GM21447 (cell line): ENCODE results near the gene GRM3.

Experiments
- ATAC-seq: cut with Tn5 transposase; IDR thresholded peaks from one replicate; pipeline ENCODE4 v1.9.1; 2021; ENCODE audit not compliant: unreplicated experiment

Gene GRM3

DNA sequence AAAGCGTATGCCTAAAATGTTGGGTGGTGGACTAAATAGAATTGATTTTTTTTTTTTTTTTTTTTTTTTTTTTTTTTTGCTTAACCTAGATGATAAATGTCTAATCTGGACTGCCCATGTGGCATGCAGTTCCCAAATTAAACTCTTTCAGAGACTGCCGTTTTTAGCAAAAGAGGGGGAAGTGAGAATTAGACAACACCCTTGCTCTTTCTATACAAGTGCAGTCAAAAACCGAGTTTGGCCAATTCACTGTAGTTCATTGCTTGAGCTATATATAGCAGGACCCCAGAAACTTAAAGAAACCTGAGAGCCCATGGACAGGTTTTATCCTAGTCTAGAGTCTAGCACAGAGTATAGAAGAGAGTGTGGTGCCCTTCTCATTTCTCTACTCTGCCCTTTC lies 141.9 kb downstream of the GRM3 start:
- peak; percentile 82 for ATAC-seq

DNA sequence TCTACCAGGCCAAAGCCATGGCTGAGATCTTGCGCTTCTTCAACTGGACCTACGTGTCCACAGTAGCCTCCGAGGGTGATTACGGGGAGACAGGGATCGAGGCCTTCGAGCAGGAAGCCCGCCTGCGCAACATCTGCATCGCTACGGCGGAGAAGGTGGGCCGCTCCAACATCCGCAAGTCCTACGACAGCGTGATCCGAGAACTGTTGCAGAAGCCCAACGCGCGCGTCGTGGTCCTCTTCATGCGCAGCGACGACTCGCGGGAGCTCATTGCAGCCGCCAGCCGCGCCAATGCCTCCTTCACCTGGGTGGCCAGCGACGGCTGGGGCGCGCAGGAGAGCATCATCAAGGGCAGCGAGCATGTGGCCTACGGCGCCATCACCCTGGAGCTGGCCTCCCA lies 142.7 kb downstream of the GRM3 start:
- no peak for ATAC-seq

DNA sequence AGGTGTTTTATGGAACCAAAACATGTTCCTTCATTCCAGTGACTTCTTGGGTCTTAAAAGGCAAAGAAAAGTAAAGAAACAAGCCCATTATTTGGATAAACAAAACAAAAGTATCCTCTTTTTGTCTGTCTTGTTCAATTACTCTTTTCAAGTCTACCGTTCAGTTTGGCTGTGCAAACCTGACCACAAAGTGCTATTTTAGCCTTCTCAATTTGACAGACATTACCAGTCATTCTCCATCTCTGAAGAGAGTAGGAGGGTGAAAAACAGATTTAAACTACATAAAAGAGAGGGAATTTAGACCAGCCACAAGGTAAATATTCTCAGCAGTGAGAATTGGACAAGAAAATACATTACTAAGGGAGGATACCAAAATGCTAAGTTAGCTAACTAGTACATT lies 145.2 kb downstream of the GRM3 start:
- ATAC-seq, result no peak

DNA sequence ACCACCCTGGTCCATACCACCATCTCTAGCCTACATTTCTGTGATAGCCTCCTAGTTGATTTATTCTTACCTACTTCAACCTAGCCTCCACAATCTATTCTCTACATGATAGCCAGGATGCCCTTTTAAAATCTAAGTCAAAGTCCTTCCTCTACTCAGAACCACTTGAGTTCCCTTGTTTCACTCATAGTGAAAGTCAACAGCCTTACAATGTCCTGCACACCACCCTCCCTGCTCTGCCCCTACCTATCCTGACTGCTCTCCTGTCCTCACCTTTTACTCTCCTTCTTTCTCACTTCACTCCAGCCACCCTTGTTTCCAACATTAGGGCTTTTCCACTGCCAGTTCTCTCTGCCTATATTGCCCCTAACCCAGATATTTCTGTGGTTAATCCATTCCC lies 146.7 kb downstream of the GRM3 start:
- peak; percentile 54 for ATAC-seq

DNA sequence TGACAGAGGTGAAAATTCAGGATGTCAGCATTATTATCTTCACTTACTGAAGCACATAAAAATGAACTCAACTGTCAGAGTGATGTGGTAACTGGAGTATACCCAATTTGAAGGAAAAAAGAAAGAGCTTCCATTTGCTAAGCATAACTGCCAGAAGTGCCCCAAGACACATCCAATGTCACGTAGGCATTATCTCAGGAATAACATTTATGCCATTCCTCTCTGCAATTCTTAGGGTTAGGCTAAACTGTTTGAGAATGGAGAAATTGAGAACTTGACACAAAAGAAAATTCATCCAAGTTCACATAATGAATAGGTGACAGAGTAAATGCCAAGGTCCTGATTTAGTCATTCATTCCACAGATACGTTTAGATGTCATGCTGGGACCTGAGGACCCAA lies 148.6 kb downstream of the GRM3 start:
- ATAC-seq, result no peak

DNA sequence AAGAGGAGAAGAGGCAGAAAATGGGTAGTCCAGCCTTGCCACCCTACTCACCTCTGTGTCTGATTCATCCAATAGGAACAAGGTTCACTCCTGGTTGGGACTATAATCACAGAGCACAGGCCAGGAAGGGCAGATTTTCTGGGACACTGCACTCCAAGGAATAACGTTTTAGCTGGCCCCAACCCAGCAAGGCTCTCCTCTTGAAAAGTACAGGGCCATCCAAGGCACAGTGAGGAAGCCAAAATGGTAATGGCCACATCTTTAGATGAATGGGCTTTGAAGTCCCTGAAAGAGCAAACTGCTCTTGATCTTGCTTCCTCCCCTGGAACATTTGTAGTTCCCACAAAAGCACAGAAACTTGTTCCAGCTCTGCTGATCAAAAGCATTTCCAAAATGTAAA lies 149.4 kb downstream of the GRM3 start:
- no peak for ATAC-seq

DNA sequence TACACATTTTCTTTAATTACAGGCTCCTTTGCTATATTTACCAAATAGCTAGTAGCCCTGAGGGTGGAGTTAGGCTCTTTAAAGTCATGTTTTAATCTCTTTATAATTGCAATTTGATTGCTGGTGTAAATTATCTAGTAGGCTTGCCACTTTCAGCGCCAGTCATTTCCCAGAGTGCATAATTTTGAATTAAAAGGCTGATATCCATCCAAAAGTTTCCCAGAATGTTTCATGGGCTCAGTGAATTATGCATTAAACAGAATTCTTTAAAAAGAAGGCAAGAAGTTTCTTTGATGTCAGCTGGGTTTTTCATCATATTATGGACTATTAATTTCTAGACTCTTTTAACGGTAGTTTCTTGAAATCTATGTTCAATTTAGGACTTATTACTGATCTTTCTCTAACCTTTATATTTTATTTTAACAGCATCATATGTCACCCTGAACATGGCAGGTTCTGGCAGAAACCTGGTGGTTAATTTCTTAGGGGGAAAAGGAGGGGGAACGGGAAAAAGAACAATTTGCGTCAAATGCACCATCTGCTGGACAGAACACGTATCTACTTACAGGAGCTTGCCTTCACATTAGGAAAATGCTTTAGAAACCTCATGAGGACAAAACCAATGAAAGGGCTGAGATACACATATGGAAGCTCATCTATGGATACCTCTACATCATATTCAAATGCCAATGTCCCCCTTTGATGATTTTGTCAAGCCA lies 171.1 kb downstream of the GRM3 start:
- no peak for ATAC-seq

DNA sequence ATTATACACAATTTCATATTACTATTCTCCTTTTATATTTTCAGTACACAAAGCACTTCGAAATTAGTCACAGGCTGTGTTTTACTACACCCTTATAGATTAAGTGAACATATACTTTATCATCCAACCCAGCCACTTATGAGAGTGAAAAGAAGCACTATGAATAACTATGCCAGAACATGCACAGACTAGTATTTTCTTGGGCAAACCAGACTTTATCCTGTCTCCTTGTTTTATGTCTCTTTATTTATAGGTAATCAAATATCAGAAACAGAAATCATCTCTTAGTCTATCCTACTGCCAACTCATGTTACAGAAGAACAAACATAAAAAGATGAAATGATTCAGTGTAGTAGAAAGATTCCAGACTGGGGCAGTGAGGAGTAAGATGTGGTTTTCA lies 171.8 kb downstream of the GRM3 start:
- no peak for ATAC-seq

DNA sequence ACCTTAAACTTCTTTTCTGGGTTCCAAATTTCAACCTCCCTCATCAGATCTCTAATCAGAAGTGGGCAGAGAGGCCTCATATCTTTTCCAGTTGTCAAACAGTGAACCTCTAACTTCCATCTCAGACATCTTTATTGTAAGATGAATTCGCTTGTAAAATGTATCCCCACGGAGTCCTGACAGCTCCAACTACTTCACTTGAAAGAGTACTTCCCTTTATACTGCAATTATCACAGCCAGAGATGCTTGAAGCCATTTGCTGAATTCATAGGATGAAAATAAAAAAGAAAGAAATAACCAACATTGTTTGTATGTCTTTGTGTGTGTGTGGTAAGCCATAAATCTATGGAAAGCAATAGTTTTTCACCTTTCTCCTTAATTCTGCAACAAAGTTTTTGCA lies 175.2 kb downstream of the GRM3 start:
- ATAC-seq, result no peak

DNA sequence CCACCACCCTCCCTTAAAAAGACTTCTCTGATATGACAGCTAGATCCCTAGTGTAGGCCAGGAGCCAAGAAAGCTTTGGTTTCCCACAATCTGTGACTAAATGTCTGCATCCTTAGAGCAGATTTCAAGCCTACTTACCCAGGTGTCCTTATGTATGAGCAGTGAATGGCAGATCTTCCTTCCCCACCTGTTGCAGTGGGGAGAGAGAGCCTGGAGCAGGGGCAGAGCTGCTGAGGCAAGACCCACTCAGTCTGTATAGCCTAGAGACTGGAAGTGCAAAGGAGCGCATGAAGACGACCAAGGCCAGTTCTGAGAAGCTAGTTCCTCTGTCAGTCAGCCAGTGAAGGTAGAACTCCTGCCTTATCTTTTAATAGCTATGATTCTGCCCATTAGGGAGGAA lies 180.1 kb downstream of the GRM3 start:
- ATAC-seq, result no peak

DNA sequence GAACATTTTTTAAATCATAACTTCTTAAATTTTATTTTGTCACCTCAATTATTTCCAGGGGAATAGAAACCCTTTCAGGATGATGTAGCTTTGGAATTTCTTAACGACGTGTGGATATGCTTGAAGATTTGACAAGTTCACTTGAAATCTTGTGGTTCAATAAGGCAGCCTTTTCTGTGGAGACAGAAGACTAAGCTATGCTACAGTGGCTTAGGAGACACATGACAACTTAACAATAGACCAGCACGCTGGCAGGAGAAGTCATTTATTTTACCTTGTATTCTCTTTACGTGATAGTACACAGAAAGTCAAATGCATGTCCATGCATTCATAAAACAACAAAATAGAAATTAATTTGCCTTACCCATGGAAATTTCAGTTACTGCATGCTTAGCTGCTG lies 181.6 kb downstream of the GRM3 start:
- ATAC-seq, result no peak

DNA sequence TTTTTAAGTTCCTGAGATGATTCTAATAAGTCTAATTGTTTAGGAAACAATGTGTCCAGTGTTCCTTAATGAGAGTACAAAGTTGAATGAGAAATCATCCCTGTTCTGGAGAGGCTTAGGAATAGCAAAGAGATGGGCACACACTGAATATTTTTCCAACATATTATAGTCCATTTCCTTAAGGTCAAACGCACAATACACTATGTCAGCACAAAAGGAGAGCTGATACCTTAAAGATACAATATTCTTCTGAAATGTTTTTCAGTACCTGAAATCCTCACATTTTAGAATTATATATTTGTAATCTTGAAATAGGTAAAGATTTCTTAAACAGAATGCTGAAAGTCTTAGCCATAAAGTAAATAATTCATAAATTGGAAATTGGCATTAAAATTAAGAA lies 183.2 kb downstream of the GRM3 start:
- ATAC-seq, result no peak

DNA sequence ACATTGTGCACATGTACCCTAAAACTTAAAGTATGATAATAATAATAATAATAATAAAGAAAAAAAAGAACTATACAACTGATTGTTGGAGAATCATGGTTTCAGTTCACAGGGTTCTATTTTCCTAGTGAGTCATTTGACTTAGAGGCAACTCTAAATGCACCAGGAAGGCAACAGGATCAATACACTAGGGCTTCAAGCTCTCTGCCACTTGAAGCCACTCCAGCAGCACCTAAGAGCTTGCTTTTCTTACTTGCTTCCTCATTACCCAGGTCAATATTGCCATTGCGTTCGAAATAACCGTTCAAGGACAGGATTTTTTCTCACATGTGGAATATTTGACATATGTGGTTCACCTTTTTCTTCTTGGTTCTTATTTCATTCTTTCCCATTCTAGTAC lies 189.7 kb downstream of the GRM3 start:
- no peak for ATAC-seq

DNA sequence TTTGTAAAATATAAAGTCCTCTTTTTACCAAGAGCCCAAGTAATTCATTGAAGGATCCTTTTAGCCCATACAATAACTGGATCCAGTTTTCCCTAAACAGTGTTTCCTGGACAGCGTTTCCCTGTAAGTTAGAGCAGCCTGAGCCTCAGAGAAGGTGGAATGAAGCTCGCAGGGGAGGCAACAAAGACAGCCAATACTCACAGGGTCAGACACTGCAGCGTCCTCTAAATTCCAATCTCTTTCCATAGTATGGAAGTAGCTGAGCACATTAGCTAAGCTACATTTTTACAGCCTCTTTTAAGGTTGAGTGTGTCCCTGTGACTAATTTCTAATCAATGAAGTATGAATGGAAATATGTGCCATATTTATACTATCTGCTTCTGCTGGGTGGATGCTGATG lies 193.5 kb downstream of the GRM3 start:
- ATAC-seq, result no peak

DNA sequence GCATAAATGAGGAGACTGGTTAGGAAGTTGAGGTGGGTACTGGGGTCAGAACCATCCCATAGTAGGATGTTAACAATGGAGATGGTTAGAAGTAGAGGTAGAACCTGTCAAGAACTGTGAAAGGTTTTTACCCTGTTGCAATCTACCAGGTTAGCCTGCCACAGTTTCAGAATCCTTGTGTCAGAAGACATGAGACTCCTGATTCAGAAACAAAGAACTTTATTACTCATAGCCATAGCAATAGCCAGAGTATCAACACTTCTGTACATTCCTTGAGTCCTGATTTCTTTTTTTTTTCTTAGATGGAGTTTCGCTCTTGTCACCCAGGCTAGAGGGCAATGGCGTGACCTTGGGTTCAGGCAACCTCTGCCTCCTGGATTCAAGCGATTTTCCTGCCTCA lies 200.9 kb downstream of the GRM3 start:
- no peak for ATAC-seq

DNA sequence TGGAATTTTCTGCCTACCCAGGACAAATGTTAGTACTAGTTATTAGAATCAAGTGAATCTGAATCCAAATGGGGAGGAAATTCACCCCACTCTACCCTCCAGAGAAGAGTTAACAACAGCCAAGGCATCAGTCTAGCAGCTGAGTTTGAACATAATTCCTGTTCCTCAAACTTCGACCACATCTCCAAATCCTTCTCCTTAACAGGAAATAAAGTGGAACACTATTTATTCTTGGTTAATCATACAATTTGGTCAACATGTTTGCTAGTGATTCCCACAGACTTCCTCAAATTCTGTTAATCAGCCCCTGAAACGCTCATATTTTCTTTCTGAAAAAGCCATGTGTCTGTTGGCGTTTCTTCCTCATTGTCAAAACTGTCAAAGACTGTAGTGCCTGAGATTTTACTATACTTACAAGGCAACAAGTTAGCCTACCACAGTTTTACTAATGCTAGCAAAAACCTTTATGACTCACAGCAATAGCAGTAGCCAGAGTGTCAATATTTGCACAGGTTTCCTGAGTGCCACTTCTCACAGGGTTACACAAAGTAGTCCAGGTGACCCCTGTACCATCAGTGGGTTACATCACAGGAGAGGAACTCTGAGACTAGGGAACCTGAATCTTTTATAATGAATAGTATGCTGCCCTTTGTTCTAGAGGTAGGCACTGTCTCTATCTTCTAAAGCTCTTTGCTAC lies 202.9 kb downstream of the GRM3 start:
- ATAC-seq, result no peak

DNA sequence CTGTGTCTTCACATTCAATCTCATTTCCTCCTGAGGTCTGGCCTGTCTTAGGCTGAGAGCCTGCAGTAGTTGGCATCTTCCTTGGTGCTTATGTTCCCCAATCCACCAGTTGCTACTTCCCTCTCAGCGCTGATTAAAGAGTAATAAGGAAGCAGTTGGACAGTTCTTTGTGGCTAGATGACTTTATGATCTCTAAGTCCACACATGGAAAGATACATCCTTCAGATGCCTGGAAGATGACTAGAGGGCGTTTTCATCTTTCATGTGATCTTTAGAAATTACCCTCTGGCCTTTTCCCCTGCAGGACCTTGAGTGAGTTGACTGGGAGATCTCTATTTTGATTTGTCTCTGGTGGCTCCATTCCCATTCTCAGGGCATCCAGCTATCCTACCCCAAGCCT lies 204.5 kb downstream of the GRM3 start:
- ATAC-seq, result no peak

DNA sequence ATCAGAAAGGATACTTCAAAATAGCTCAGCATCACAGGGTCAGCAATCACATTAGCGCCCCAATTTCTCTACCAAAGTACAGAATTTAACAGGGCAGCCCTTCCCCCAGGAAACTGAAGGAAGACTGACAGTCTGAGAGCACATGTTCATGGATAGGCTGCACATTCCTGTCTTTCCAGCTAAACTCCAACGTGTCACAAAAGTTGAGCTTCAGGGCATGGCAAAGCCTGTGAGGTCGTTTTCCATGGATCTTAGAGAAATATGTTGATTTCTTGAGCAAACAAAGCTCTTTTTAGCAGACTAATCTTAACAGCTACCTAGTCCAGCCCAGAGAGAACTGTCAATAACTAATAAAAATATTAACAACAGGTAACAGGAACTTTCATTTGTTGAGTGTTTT lies 207.9 kb downstream of the GRM3 start:
- no peak for ATAC-seq

DNA sequence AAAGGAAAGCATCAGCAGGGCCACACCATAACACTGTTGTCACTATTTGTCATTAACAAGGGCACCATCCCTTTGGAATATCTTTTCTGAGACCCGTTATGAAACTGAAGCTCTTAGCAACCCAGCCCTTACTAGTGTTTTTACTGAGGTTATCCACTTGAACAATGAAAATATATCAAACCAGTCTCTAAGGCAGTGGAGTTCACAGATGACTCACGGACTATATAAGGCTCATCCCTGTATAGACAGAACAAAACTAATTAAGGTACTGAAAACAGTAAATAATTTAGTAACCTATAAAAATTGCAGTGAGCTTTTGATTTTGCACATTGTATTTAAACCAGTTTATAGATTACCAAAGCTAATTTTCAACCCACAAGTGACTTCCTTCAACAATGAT lies 219.7 kb downstream of the GRM3 start:
- ATAC-seq, result no peak

DNA sequence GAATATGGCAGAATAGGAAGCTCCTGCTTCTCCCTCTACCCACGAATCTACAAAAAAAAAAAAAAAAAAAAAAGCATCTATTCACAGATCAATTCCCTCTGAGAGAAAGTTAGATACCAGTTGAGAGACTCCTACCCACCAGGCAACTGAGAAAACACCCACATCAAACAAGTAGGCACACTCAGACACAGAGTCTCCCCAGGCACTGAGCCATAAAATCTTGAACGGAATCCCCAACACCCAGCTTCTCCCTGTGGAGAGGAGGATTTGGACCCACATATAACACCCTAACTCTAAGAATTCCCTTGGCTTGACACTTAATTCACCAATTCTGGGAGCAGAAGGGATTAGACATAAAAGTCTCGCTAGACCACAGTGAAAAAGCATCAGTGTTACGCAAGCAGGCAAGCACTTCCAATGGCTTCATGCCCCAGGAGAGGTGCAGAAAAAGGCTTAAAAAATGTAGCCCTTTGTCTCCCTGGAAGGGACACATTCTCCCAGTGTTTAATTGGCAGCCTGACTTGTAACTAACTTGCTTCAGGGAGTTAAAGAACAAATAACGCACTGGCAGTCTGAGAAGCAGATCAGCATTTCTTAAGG lies 223.6 kb downstream of the GRM3 start:
- ATAC-seq, result no peak

DNA sequence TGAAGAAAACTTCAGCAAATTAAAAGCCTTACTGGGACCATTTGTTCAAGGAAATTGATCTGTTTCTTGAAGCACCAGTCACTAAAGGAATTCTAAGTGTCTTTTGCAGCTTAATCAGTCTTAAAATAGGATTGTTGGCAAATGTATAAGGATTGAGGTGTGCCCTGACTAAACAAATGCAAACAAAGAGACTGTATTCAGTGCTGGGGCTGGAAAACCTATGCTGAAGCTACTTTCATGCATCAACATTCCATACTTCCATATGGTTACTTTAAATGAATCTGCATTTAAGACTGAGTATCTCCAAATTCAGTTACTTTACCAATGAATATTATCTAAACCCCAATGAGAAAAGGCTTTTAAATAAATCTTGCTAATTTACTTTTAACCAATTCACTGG lies 232.4 kb downstream of the GRM3 start:
- ATAC-seq, result no peak

DNA sequence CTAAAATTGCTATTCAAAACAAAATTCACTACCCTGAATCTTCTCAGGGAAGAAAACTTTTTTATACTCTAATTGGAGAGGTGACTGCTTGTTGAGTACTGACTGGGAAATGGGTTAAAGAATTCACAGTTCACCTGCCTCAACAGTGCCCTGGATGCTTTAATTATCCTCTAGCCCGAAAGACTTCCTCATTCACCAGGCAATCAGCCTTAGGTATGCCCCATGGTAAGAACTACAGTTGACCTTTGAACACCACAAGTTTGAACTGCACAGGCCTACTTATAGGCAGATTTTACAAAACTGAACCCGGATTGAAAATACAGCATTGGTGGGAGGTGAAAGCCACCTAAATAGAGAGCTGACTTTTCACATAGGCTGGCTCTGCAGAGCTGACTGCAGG lies 240.4 kb downstream of the GRM3 start:
- ATAC-seq, result no peak

DNA sequence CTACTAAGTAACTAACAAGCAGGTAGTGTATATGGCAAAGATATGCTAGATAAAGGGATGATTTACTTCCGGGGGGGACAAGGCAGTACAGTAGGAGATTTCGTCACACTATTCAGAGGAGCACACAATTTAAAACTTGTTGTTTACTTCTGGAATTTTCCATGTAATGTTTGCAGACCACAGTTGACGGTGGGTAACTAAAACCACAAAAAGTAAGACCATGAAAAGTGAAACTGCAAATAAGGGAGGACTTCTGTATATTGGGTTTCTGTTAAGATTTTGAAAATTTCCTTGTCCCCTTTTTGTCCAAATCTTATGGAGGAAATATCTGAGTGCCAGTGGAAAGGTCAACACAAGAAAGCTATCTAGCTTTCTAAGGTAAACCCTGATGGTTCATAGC lies 245.8 kb downstream of the GRM3 start:
- no peak for ATAC-seq
